NOMO-1 (cell line): ENCODE data around the gene MAPK1.
"Not testable (repeated sequence)": the region's sequence is repeated elsewhere in the genome, so short reads cannot be mapped to it uniquely, and the experiment has no call there.

Experiments used
- DNase-seq, 2 experiments: peaks; one replicate each; lab custom pipeline; 2025; ENCODE audit not compliant: unreplicated experiment in 2 of 2; lab: John Stamatoyannopoulos, UW

The MAPK1 gene

DNA sequence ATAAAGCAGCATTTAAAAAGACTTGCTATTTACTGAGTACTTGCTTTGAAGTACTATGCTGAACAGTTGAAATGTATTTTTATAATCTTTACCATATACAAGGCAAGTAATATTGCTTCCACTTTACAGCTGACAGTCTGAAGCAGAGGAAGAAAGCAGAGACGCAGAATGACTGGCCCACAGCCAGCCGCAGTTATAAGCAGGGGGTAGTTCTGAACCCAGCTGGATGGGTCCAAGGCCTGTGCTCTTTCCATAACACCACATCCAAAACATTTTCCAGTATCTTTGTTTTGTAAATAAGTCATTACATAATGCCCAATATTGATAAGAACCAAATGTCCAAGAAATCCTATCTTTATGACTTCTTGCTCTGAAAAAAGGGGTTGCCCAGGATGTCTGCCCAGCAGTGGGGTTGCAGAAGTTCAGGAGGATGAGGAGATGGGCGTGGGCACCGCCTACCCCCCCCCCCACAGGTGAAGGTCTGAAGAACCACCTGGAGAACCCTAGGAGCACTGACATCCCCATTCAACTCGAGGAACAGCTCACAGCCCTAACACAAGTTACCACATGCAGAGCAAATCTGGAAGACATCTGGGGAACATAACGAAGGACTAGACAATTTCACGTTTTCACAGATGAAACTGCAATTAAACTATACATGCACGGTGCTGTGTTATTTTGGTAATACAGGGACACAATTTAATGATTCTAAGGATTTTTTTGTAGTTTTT is 107.6 kb downstream of the MAPK1 start:
- DNase-seq: no peak

DNA sequence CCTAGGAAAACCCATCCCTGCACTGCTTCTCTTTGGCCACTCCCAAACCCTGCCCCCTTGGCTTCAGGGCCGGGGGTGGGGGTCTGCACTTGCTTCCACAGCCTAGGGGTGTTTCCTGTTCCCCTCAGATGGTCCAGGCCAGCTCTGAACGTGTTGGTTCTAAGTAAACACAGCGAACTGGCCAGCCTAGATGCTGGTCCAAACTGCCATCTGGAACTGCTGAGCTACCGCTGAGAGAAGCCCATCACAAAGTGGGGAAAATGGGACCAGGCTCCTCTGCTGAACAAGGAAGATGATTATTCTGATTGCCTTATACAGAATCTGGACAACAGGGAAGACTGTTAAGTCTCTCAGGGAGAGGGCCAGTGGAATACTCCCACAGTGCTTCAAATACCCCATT is 108.4 kb downstream of the MAPK1 start:
- DNase-seq: no peak

DNA sequence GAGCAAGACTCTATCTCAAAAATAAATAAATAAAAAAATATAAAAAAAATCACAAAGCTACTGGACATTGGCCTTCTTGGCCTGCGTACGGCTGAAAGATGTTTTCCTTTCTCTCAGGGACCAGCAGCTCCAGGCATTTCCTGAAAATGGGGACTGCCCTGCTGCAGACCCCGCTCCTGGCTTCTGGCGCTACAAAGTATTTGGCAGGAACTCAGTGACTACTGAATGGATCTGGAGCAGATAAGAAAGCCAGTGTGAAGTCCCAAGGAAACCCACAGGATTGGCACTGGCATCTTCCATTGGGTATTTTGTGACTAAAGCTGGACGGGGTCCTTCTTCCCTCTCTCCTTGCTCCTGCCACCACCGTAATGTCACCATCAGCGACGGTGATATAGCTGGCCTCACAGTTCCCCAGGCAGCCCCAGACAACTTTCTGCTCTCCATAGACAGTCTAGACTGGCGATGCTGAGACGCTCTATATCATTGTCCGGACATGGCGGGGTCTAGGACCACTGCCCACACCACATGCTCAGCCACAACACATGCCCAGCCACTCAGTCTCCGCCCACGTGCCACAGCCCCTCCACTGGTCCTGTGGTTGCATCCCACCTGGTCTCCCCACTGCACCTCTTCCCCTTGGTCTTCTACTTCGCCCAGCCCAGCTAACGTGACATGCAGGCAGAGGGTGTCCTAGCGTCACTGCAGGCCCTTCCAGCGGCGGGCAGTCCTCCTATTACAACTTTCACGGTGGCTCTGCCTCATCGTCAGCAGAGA is 109.2 kb downstream of the MAPK1 start:
- no peak for DNase-seq

DNA sequence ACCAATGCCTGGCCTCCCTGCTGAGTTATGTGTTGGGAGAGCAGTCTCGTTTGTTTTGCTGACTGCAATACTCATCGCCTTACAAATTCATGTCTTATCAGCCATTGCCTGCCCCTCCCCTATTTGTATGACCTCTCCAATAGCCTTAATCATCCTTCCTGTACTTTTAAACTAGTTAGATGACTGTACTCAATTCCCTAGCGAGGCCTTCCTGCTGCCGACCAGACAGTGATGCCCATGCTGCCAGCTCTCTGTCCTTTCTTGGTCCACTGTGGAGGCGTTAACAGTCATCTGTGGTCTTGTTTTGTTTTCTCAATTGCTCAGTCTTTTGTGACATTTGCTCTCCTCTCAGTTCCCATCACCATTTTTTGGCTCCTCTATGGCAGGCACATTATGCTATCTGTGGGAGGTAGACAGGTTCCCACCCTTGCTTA is 111.6 kb downstream of the MAPK1 start:
- DNase-seq: no peak

DNA sequence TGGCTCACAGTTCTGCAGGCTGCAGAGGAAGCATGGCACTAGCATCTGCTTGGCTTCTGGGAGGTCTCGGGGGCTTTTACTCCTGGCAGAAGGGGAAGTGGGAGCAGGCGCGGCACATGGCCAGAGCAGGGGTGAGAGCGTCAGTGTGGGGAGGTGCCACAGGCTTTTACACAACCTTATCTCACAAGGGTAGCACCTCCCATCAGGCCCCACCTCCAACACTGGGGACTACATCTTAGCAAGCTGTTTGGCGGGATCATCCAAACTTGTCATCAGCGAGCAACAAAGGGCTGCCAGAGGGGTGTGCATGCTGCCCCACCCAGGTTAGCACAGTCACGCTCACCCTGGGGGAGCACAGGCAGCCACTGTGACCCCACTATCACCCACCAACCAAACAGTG is 112.9 kb downstream of the MAPK1 start:
- peak; percentile 65 to 67 for DNase-seq

DNA sequence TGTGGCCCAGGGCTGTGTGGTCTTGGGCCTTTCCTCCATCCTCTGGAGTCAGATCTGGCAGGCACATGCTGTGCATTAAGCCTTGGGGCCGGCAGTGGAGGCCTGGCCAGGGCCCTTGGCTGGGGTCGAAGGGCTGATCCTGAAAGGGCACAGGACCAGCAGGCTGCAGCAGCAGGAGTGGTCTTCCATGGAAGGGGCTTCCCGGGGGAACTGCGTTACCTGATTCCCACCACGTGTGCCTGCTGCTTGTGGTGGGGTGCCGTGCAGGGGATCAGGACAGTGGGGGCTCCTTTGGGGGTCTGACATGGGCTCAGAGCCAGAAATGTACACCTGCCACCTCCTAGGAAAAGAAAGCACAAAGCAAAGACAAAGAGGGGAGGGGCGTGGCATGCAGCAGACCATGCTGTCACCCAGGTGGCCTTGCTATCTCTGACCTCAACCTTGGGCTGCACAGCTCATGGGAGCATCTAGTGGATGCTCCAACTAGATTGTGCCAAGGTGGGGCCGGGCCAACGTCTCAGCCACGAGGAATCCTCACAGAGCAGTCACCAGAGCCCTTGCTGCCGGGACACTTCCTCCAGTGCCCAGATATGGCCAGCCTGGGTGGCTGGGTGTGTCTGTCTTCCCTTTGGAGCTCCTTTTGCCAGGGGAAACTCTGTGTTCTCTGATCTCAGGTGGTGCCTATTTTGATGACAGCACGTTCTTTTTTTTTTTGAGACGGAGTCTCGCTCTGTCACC is 113.9 kb downstream of the MAPK1 start:
- DNase-seq: no peak

DNA sequence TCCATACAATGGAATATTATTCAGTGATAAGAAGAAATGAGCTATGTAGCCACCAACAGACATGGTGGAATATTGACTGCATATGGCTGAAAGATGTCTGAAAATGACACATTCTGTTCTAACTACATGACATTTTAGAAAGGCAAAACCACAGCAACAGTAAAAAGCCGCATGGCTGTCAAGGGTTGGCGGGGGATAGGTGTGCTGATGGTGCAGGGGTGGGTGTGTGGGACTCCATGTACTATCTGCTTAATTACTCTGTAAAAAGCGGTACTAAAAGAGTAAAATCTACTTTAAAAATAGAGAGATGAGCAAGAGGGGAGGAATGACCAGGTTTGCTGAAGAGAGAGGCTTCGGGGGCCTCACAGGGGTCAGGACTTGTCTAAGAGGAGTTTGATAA is 115.2 kb downstream of the MAPK1 start:
- no peak for DNase-seq

DNA sequence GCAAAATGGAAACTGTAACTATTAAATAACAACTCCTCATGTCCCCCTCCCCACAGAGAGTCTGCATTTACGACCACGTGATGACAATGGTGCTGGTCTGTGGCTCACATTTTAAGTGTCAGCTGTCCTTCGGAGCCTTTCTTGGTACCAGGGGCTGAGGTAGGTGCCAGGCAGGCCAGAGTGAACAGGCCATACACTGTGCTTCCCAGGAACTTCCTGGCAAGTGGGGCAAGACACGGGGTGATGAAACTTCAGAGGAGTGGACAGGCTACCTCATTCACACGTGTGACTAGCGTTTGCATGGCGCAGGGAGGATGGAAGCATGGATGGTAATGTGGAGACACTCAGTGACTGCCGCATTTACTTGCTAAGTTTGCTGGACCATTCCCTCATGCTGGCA is 121.5 kb downstream of the MAPK1 start:
- DNase-seq: no peak

DNA sequence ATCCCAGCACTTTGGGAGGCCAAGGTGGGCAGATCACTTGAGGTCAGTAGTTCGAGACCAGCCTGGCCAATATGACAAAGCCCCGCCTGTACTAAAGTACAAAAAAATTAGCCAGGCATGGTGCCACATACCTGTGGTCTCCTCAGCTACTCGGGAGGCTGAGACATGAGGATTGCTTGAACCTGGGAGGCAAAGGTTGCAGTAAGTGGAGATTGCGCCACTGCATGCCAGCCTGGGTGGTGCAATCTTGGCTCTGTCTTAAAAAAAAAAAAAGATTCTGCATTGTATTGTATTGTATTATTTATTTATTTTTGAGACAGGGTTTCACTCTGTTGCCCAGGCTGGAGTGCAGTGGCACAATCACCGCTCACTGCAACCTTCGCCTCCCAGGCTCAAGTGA is 122.5 kb downstream of the MAPK1 start:
- not testable (repeated sequence) for DNase-seq

DNA sequence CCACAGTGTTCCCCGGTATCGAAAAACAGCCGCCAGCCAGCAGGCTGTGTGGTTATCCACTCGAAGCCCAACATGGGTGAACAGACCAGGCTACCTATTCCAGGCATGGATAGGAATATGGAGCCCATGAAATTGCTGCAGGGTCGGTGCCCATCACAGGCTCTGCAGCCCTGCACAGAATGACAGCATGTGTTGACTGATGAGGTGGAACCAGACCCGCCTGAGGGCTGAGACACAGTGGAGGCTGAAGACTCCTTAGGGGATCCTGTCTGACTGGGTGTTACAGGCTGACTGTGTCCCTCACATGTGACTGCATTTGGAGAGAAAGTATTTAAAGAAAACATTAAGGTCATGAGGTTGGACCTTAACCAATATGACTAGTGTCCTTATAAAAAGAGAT is 125.7 kb downstream of the MAPK1 start:
- no peak for DNase-seq

DNA sequence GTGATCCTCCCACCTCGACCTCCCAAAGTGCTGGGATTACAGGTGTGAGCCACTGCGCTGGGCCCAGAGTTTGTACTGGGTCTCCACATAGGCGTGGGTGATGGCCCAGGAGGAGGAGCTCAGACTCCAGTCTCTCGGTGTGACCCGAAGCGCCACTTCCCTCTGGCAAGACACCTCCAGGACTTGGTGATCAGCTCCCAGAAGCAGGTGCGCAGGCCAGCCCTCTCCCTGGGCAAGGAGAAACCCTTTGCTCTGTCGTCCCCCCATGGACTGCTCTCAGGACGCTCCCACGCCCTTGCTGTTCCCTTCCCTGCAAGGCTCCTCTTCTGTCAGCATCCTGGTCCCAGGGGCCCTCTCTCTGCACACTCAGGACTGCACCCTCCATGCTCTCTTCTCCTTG is 126.4 kb downstream of the MAPK1 start:
- DNase-seq: no peak

DNA sequence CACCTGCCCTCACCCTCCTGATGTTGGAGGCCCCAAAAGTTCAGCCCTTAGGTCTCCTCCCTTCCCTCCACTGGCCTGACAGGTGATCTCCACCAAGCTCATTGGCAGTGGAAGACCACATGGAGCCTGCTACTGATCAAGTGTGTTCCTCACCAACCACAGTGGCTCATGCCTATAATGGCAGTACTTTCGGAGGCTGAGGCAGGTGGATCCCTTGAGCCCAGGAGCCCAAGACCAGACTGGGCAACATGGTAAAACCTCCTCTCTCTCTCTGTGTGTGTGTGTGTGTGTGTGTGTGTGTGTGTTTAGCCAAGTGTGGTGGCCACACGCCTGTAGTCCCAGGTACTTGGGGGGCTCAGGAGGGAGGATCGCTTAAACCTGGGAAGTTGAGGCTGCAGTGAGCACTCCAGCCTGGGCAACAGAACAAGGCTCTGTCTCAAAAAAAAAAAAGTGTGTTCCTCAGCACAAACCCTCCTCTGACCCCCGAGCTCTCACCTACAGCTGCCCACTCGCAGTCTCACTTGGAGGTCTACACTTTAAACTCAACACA is 127.5 kb downstream of the MAPK1 start:
- DNase-seq: no peak

DNA sequence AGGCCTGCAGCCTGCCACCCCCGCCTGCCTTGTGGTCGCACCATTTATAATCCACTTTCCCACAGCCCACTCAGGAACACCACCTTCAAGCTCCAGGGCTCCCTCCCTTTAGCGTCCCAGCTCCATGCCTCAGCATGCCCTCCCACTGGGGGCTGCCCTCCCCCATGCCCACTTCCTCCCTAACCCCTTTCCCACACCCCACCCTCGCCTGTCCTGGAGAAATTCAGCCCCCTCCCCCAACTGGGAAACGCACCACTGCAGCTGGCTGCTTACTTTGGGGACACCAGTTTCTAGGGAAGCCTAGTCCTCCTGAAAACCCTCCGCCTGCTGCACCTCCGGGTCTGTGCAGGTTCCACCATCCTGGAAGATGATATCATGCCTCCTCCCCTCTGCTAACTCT is 128.5 kb downstream of the MAPK1 start:
- no peak for DNase-seq

DNA sequence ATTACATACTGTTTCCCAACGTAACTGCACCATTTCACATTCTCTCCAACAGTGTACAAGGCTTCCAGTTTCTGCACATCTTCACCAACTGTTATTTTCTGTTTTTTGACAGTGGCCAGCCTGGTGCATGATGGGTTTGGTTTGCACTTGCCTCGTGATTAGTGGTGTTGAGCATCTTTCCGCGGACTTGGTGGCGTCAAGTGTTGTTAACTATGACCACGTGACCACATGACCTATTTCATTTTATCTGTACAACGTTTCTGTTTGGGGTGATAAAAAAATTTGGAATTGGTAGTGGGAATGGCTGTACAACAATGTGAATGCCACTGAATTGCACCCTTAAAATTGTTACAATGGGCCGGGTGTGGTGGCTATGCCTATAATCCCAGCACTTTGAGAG is 129.4 kb downstream of the MAPK1 start:
- DNase-seq: no peak

DNA sequence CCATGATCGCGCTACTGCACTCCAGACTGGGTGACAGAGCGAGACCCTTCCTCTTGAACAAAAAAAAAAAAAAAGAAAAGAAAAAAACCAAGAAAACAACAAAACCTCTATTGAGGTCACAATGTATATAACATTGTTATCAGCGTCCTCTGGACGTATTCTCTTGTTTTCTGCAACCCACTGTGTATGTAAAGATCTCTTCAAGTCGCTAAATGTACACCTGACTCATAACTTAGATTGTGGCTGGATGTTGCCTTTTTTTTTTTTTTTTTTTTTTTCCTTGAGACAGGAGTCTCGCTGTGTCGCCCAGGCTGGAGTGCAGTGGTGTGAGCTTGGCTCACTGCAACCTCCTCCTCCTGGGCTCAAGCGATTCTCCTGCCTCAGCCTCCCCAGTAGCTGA is 130.5 kb downstream of the MAPK1 start:
- no peak for DNase-seq

DNA sequence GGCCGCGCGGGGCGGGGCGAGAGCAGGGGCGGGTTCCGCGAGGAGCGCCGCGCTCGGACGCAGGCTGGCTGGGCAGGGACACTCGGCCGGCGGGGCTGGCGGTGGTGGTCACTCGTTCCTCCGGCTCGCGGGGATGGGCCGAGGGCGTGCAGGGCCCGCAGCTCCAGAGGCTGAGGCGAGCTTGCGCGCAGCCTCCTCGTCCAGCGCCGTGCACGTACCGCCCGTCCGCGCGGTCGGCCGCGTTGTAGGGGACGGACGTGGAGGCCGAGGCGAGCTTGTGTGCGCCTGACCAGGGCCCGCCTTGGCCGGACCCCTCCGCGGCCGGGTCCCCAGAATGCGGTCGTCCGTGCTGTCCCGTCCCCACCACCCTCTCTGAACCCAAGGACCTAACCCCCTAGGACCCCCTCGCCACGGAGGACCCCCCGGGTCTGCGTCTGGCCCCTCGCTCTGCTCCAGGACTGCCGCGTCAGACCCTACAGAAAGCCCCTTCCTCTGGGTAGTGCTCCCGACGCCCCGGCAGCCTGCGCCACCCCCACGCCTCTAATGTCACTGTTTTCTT is 131.3 kb downstream of the MAPK1 start:
- DNase-seq: no peak

DNA sequence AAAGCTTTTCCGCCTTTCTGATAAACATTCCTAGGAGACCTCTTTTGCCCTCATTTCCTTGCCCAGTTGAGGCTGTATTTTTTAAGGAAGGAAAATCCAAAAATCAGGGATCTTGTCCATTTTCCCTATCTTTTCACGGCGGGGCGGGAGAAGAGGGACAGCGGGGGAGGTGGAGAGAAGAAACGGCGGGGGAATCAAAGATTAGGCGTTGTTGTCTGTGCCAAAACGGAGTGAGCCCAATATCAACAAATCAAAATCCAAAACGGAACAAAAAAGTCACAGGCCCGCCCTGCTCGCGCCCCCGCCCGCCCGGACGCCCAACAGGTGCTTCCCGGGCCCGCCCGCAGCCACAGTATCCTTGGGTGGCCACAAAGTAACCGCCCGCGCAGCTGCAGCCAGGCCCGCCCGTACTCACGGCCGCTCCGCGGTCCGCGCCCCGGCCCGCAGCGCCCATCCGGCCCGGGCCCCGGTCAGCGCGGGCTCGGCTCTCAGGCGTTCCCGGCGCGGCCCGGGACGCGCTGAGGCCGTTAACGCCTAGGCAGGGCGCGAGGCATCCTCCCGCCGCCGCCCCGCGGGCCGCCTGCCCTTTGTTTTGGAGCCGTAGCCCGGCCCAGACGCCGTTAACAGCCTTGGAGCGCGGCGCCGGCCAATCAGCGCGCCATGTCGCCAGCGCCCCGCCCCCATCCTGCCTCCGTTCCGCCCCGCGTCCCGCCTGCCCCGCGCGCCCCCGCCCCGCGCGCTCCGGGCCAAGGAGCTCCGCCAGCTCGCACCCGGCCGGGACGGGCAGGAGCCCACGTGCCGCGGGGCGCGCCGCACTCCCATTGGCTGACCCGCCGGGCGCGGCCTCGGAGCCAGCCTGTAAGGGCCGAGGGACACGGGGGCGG is 132.0 kb downstream of the MAPK1 start, which contains the start of gene YPEL1:
YPEL1 (minus strand) TSS at position 595 of the 884 bp plus-strand sequence. CDS start 25,050 bp downstream, outside the sequence.
- peak; percentile 89 to 97 for DNase-seq

DNA sequence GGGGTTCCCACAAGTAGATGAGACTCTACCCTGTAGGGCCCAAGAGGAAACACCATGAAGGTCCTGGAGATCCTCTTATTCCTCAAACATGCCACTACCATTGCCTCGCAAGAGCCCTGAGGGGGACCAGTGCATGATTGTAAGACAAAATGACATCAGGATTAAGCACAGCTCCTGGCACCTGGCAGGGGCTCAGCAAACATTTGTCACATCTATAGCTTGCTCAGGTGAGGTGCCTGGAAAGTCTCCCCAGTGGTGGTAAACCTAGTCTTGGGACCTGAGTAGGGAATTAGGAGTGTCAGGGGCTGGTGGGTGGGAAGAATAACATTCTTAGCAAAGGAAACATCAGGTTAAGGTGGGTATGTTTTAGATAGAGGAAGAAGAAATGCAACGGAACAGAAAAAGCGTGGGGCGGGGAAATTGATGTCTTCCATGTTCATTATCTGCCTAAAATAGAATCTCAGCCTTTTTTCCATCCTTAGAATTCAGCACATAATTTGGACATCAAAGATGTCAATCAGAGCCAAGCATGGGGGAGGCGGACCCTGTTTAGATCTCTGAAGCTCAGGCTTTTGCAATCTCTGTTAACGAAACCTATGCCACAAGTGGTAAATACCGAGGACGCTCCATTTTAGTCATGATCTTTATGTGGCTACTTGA is 132.8 kb downstream of the MAPK1 start:
- peak; percentile 26 to 41 for DNase-seq

DNA sequence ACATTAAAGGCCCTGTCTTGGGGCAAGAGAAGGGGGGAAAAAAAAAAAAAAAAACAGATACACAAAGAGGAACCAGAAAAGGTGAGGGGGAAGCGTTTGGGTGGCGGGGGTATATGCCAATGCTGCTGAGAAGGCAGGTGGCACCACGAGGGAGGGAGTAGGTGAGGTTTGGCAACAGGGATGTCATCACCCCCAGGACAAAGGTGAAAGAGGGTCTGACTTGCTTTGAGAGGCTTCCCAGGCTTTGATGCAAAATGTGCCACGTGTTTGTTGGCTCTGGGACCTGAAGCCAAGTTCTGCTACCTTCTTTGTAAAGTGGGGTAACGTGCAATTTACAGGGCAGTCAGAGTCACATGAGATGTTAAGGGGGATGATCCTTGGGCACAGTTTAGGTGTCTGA is 135.9 kb downstream of the MAPK1 start:
- DNase-seq: no peak
